Suprapubic skin (tissue), 4 donors: ENCODE data around the gene TAS2R5. TPM values are rescaled to one million over a fixed set of nuclear protein-coding genes. Genes with fewer than 3 reads are reported as not detected.

Experiments used
- DNase-seq, 2 donors: peaks; one replicate each; pipeline ENCODE4 v3.0.0-alpha.2; 2019; ENCODE audit warnings: low spot score in 2 of 2
- H3K27ac ChIP-seq: fragments of 200-600 bp; sonication (generic); one replicate; pipeline ENCODE4 v1.5.1; 2019
- H3K27me3 ChIP-seq: fragments of 200-600 bp; sonication (generic); one replicate; pipeline ENCODE4 v1.5.1; 2019
- H3K36me3 ChIP-seq: fragments of 200-600 bp; sonication (generic); one replicate; pipeline ENCODE4 v1.5.1; 2019
- H3K4me1 ChIP-seq: fragments of 200-600 bp; sonication (generic); one replicate; pipeline ENCODE4 v1.5.1; 2019
- H3K4me3 ChIP-seq: fragments of 200-600 bp; sonication (generic); one replicate; pipeline ENCODE4 v1.5.1; 2019; ENCODE audit warnings: mild to moderate bottlenecking
- H3K9me3 ChIP-seq: fragments of 200-600 bp; sonication (generic); one replicate; pipeline ENCODE4 v1.5.1; 2019
- EP300 ChIP-seq: sonication (generic); formaldehyde crosslinking; IDR thresholded peaks from one replicate; pipeline ENCODE4 v1.6.1; 2017; ENCODE audit warnings: antibody characterized with exemption
- POLR2A ChIP-seq, 2 donors: fragments of 450-650 bp; IDR thresholded peaks; one replicate each; pipeline ENCODE4 v1.6.1; 2017; ENCODE audit warnings: antibody characterized with exemption in 2 of 2, mild to moderate bottlenecking in 2 of 2, moderate library complexity in 2 of 2
- POLR2AphosphoS5 ChIP-seq, 3 donors: sonication (generic); formaldehyde crosslinking; IDR thresholded peaks; one replicate each; pipeline ENCODE4 v1.6.1; 2017; ENCODE audit warnings: antibody characterized with exemption in 3 of 3
- WGBS: methylation state at CpG from one replicate; pipeline ENCODE4 v1.1.5; 2018; 5-methylcytosine and 5-hydroxymethylcytosine counted together
- total RNA-seq, 4 donors: library from RNA; depleted of rRNA; stranded (reverse); fragments of >200 nt; gene quantifications; one replicate each; pipeline ENCODE4 v1.1.0, GENCODE V29; 2016
- TF ChIP-seq, protein P1 (sequence below), 2 donors: fragments of 200-600 bp in 1 of 2; fragments of 450-650 bp in 1 of 2; sonication (generic) in 1 of 2; IDR thresholded peaks; one replicate each; pipeline ENCODE4 v1.5.1; 2016 to 2019; ENCODE audit warnings: antibody characterized with exemption in 2 of 2, mild to moderate bottlenecking in 1 of 2, moderate library complexity in 1 of 2

TAS2R5 gene
- total RNA-seq, 4 donors from 2014 or later, result 1.1 to 11.3 (median 3.9) TPM

DNA sequence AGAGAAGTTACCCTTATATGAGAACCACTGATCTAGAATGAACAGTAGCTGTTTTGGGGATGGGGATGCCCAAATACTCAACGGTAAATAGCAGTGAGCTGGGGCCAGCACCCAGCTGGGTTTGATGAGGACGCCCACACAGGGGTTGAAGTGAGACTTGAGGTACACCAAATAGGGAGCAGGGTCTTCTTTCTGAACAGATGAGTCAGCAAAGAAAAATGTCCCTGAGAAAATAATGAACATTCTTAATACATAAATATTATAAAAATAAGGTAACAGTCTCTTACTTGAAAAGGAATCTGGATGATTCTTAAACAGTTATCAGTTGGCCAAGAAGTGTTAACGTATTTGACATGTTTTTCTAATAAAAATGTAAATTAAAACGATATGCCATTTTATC lies 49.2 kb downstream of the TAS2R5 start:
- WGBS, result 81% methylated on average over 4 of the region's 4 CpGs
- H3K4me1 ChIP-seq, result no peaks in the 10 kb centered on the region

DNA sequence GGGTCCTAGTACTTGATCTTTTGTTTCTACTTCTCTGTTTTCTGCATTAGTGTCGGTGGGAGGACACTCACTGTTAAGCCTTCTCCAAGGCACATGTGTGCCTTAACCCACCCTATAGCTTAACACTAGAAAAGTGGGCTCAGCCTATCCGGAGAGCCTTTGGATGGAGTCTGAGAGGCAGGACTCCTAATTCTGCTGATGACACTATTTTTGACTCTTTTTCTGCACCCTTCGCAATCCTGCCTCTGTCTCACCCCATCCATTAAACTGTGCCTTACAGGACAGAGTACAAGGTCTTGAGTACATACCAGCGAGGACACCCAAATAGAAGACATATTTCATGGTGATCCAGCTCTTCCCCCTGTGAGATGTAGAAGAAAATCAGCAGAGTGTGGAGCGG lies 50.7 kb downstream of the TAS2R5 start:
- DNase-seq, result no peak
- Histone ChIP-seq H3K9me3 (no peaks in the 10 kb centered on the region), H3K27ac (no peak overlapping the region), H3K4me1 (no peaks in the 10 kb centered on the region), H3K36me3 (no peaks in the 10 kb centered on the region), H3K4me3 (no peak overlapping the region), H3K27me3 (no peaks in the 10 kb centered on the region)
- WGBS, result 90% methylated on average over 5 of the region's 5 CpGs
- TF ChIP-seq POLR2AphosphoS5 (IDR thresholded peaks at IDR 0.05) (no peak), POLR2A (IDR thresholded peaks at IDR 0.05) (no peak), EP300 (no peak)
- TF ChIP-seq, protein P1, sequence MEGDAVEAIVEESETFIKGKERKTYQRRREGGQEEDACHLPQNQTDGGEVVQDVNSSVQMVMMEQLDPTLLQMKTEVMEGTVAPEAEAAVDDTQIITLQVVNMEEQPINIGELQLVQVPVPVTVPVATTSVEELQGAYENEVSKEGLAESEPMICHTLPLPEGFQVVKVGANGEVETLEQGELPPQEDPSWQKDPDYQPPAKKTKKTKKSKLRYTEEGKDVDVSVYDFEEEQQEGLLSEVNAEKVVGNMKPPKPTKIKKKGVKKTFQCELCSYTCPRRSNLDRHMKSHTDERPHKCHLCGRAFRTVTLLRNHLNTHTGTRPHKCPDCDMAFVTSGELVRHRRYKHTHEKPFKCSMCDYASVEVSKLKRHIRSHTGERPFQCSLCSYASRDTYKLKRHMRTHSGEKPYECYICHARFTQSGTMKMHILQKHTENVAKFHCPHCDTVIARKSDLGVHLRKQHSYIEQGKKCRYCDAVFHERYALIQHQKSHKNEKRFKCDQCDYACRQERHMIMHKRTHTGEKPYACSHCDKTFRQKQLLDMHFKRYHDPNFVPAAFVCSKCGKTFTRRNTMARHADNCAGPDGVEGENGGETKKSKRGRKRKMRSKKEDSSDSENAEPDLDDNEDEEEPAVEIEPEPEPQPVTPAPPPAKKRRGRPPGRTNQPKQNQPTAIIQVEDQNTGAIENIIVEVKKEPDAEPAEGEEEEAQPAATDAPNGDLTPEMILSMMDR (IDR thresholded peaks at IDR 0.05), result no peak

More for the DNA sequence above, 49.2 kb downstream of the TAS2R5 start:
- Histone ChIP-seq H3K4me3 (no peak overlapping the region), H3K27ac (no peak overlapping the region), H3K27me3 (no peaks in the 10 kb centered on the region), H3K9me3 (no peaks in the 10 kb centered on the region), H3K36me3 (no peaks in the 10 kb centered on the region)
- no peak for DNase-seq
- TF ChIP-seq POLR2AphosphoS5 (IDR thresholded peaks at IDR 0.05) (no peak), POLR2A (IDR thresholded peaks at IDR 0.05) (no peak), EP300 (no peak)
- TF ChIP-seq, protein P1 (IDR thresholded peaks at IDR 0.05), result no peak

Other genes with a start within 250 kb of the TAS2R5 start
- gene AGK, start 238.8 kb upstream of the TAS2R5 start, total RNA-seq, result 10 to 100 TPM; 15.3 to 42.7 (median 19.4) TPM
- 10 to 100 TPM; 12.5 to 45.2 (median 17.9) TPM for gene DENND11, start 88.1 kb upstream of the TAS2R5 start, total RNA-seq
- not detected for gene WEE2, start 81.9 kb upstream of the TAS2R5 start, total RNA-seq
- 100 to 1,000 TPM in 2 of 4 donors, 10 to 100 TPM in 2; 71.8 to 105 (median 92.8) TPM for gene SSBP1, start 51.9 kb upstream of the TAS2R5 start, total RNA-seq
- gene TAS2R3, start 26.1 kb upstream of the TAS2R5 start, total RNA-seq, result 1 to 10 TPM; 1.1 to 7.5 (median 3.4) TPM
- 1 to 10 TPM in 2 of 4 donors, under 1 TPM in 2; 0.19 to 6.0 (median 2.0) TPM for gene TAS2R4, start 13.5 kb upstream of the TAS2R5 start, total RNA-seq
- not detected for gene PRSS37, start 51.3 kb downstream of the TAS2R5 start, total RNA-seq
- not detected for gene OR9A4, start 126.2 kb downstream of the TAS2R5 start, total RNA-seq
- gene CLEC5A, start 156.8 kb downstream of the TAS2R5 start, total RNA-seq, result 1 to 10 TPM; 2.2 to 5.4 (median 3.9) TPM
- gene TAS2R38, start 183.6 kb downstream of the TAS2R5 start, total RNA-seq, result not detected
- under 1 TPM; 0.16 to 0.49 (median 0.23) TPM for gene MGAM, start 205.7 kb downstream of the TAS2R5 start, total RNA-seq